ENCODE data around the gene OVCH1. TPM values are rescaled to one million over a fixed set of nuclear protein-coding genes. Genes with fewer than 3 reads are reported as not detected.

The OVCH1 gene
- total and polyA plus RNA-seq, 7 donors, result 0.03 to 2.5 (median 0.27) TPM; not detected in 2

DNA sequence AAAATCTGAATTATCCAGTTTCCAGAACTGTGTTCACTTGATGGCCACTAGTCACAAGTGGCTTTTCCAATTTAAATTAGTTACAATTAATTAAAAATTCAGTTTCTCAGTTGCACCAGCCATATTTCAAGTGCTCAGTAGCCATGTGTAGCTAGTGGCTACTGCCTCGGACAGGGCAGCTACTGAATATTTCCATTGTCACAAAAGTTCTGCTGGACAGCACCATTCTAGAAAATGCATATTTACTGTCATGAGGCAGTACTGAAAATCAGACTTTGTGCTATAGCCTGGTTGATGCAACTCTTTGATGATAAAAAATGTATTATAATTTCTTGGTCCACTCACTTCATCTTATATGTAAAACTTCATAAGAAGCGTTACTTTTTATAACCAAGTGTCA, 11.5 kb upstream of the OVCH1 start:
- no peak for DNase-seq
- peaks cover 0 to 44% (median 7%) of the 10 kb centered on the region in 4 donors for H3K36me3 ChIP-seq
- TF ChIP-seq, protein P1, sequence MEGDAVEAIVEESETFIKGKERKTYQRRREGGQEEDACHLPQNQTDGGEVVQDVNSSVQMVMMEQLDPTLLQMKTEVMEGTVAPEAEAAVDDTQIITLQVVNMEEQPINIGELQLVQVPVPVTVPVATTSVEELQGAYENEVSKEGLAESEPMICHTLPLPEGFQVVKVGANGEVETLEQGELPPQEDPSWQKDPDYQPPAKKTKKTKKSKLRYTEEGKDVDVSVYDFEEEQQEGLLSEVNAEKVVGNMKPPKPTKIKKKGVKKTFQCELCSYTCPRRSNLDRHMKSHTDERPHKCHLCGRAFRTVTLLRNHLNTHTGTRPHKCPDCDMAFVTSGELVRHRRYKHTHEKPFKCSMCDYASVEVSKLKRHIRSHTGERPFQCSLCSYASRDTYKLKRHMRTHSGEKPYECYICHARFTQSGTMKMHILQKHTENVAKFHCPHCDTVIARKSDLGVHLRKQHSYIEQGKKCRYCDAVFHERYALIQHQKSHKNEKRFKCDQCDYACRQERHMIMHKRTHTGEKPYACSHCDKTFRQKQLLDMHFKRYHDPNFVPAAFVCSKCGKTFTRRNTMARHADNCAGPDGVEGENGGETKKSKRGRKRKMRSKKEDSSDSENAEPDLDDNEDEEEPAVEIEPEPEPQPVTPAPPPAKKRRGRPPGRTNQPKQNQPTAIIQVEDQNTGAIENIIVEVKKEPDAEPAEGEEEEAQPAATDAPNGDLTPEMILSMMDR (IDR thresholded peaks at IDR 0.05), result no peak
- TF ChIP-seq POLR2A (IDR thresholded peaks at IDR 0.05), result no peak
- no peak for TF ChIP-seq EP300 (IDR thresholded peaks at IDR 0.05)
- TF ChIP-seq POLR2AphosphoS5 (IDR thresholded peaks at IDR 0.05), result no peak
- no peak overlapping the region for H3K27ac ChIP-seq
- H3K27me3 ChIP-seq, result no peaks in the 10 kb centered on the region
- no peaks in the 10 kb centered on the region for H3K4me1 ChIP-seq
- intact Hi-C loops (cut with DNase I), result no loop called here
- no peaks in the 10 kb centered on the region for H3K9me3 ChIP-seq
- no peak overlapping the region for H3K4me3 ChIP-seq
- WGBS, 2 donors, result 93 to 94% methylated on average over 2 of the region's 2 CpGs

DNA sequence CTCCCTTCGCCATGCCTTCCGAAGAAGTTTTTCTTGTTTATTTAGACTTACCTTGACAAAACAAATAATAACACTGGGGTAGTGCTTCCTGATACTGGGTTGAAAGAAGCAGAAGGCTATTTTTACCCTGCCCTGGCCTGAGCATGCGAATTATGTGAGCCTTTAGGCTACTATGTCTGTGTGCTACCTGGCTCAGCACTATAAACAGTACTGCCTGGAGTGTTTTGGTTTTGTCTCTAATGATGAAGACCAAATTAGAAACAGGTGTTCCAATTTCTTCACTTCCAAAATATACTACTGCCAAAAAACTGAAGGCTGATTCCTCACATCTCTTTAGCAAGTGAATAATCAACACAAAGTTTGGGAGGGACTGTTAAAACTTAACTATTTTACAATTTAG, 7.6 kb upstream of the OVCH1 start:
- Histone ChIP-seq H3K27me3 (no peaks in the 10 kb centered on the region), H3K9me3 (no peaks in the 10 kb centered on the region), H3K4me1 (no peaks in the 10 kb centered on the region), H3K4me3 (no peak overlapping the region), H3K36me3 (peaks cover 0 to 12% (median 0%) of the 10 kb centered on the region in 4 donors), H3K27ac (no peak overlapping the region)
- intact Hi-C loops (cut with DNase I), result no loop called here
- 74 to 82% methylated on average over 3 of the region's 3 CpGs for WGBS, 2 donors
- no peak for DNase-seq
- no peak for TF ChIP-seq EP300 (IDR thresholded peaks at IDR 0.05)
- no peak for TF ChIP-seq POLR2AphosphoS5 (IDR thresholded peaks at IDR 0.05)
- no peak for TF ChIP-seq POLR2A (IDR thresholded peaks at IDR 0.05)
- TF ChIP-seq, protein P1 (IDR thresholded peaks at IDR 0.05), result no peak

DNA sequence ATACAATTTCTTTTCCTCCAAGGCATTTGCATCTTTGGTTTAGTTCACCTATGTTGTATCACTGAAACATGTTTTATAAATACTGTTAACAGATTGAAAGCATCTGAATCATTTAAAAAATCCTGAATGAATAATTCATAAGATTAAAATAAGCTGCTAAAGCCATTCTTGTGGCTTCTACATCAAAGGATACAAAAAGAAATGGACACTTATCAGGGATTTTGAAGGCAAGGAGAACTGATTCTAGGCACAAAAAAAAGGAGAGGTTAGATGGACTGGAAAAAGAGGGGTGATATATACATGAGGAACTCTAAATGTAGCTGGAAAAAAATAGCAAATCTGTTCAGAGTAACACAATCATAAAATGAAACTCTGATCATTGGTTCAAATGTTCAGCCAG, 5.8 kb upstream of the OVCH1 start:
- TF ChIP-seq EP300 (IDR thresholded peaks at IDR 0.05) (no peak), POLR2AphosphoS5 (IDR thresholded peaks at IDR 0.05) (no peak), POLR2A (IDR thresholded peaks at IDR 0.05) (no peak)
- TF ChIP-seq, protein P1 (IDR thresholded peaks at IDR 0.05), result no peak
- Histone ChIP-seq H3K27ac (no peak overlapping the region), H3K27me3 (no peaks in the 10 kb centered on the region), H3K4me3 (no peak overlapping the region), H3K9me3 (no peaks in the 10 kb centered on the region), H3K36me3 (peaks cover 0 to 6% (median 0%) of the 10 kb centered on the region in 4 donors), H3K4me1 (no peaks in the 10 kb centered on the region)
- intact Hi-C loops (cut with DNase I), result no loop called here
- DNase-seq, result no peak

DNA sequence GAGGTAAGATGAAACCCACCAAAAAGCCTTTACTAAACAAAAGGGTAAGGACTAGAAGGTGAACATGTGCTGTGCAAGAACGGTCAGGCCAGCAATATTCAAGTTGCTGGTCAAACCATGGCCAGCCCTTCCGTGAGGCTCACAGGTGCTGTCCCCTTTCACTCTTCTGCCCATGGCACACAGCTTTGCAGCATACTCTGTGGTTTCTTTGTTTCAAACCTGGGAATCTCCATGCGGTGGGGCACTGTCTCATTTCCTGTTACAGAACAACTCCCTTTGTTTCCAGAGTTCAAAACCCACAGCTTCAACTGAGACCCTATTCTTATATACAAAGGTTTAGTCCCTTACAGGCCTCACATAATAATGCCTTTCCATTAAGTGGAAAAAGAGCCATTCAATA, 1.7 kb upstream of the OVCH1 start:
- no peak for DNase-seq
- TF ChIP-seq, protein P1 (IDR thresholded peaks at IDR 0.05), result no peak
- no peak for TF ChIP-seq POLR2AphosphoS5 (IDR thresholded peaks at IDR 0.05)
- Histone ChIP-seq H3K36me3 (peaks cover 0 to 2% (median 0%) of the 10 kb centered on the region in 4 donors), H3K9me3 (no peaks in the 10 kb centered on the region), H3K4me1 (no peaks in the 10 kb centered on the region), H3K4me3 (no peak overlapping the region), H3K27me3 (no peaks in the 10 kb centered on the region), H3K27ac (no peak overlapping the region)
- WGBS, 2 donors, result 85 to 86% methylated on average over 3 of the region's 3 CpGs
- intact Hi-C loops (cut with DNase I), result no loop called here

DNA sequence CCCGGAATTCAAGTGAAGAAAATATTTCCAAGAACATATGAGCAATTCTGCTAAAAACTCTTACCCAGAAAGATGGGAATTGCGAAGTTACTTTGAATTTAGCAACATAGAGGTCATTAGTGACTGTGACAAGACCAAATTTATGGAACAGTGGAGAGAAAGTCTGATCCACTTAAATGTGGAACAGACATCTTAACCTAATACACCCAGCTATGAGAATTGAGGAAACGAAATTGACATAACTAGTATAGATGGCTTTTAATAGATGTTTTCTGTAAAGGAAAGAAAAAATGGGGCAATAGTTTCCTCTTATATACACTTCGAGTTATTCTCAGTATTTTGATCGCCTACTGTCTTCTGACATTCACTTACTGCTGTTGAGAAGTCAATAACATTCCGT, 4.6 kb downstream of the OVCH1 start:
- intact Hi-C loops (cut with DNase I), result no loop called here
- no peak overlapping the region for H3K27ac ChIP-seq
- 83 to 88% methylated on average over 6 of the region's 6 CpGs for WGBS, 2 donors
- H3K4me1 ChIP-seq, result no peaks in the 10 kb centered on the region
- no peak for DNase-seq
- TF ChIP-seq EP300 (IDR thresholded peaks at IDR 0.05), result no peak
- H3K9me3 ChIP-seq, result no peaks in the 10 kb centered on the region
- H3K36me3 ChIP-seq, result no peaks in the 10 kb centered on the region
- H3K27me3 ChIP-seq, result no peaks in the 10 kb centered on the region
- H3K4me3 ChIP-seq, result no peak overlapping the region

All from sigmoid colon (tissue), 7 donors.